ENCODE data around the gene AKT3. TPM values are rescaled to one million over a fixed set of nuclear protein-coding genes. Genes with fewer than 3 reads are reported as not detected.
A peak's percentile ranks its signal among the peaks of the same experiment; 100 is the strongest.

AKT3 gene
- total RNA-seq, 2 donors from 2014 or later: 27.6 to 42.9 TPM

DNA sequence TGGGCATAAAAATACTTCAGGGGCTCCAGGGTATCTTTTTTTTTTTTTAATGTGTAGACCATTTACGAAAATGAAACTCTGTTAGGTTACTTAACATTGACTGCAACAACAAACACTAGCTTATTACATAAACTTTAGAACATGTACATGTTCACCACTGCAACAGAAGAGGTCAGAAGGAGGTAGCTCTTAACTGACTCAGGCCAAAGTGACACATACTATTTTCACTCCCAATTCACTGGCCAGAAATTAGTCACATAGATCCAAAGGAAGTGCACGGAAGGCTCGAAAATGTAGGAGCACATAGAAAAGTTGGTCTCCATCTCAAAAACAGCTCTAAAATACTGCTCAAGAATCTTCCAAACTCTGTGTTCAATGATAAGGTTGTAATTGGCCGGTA lies 107.2 kb downstream of the AKT3 start:
- intact Hi-C loops (cut with DNase I): no loop called here
- peak in 1 of 2 donors; percentile 54 for ATAC-seq

DNA sequence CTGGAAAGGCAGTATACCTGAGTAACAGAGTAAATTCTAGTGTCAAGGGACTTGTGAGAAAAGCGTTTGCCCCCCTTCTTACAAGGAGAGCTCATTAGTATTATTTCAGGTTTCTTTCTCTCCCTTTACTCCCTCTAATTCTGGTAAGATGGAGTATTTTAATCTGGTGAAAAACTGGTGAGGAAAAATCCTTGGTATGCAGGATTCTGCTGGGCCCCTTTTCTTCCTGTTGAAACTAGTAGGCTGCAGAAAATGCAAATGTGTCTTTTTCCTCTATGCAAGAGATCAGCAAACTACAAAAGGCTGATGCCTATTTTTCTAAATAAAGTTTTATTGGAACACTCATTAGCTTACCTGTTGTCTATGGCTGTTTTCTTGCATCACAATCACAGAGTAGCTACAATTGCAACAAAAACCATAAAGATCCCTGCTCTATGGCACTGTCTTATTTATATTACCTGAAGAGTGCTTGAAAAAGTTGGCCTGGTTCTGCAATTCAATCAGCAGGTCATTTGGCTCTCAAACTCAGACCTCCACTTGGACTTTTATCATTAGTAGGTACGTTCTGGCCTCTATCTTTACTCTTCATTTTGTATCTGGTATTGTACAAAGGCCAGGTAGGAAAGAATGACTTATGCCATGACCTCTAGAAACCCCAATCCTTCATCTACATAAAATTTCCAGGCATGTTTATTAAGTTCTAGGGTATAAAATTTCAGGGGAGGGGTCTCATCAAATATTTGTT lies 109.6 kb downstream of the AKT3 start:
- ATAC-seq: no peak
- intact Hi-C loops (cut with DNase I): no loop called here
- no peak for DNase-seq

More for the DNA sequence above, 107.2 kb downstream of the AKT3 start:
- no peak for DNase-seq

DNA sequence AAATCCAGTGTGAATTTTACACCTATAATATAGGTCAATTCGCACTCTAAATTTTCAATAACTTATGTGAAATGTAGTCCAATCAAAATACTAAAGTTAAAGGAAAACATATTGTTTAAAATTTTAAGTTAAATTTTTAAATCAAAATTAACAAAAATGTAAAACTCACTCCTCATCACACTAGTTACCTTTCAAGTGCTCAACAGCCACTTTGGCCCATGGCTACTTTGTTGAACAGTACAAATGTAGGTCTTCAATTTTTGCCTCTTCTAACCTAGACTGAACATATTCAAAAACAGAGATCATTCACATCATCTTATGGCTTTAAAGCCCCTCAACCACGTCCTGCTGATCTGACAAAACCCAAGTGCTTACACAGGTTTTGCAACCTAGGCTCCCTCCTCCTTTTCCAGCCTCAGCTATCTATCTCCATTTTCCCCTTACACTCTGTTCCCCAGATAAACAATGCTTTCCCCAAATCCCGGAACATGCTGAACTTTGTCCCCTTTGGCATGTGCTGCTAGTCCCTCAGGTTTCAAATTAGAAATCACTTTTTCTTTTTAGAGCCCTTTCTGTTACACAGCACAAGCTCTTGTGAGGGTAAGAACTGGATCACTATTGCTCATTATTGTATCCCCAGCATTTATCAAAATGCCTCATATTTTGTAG lies 110.6 kb downstream of the AKT3 start:
- DNase-seq: no peak
- intact Hi-C loops (cut with DNase I): no loop called here
- no peak for ATAC-seq

DNA sequence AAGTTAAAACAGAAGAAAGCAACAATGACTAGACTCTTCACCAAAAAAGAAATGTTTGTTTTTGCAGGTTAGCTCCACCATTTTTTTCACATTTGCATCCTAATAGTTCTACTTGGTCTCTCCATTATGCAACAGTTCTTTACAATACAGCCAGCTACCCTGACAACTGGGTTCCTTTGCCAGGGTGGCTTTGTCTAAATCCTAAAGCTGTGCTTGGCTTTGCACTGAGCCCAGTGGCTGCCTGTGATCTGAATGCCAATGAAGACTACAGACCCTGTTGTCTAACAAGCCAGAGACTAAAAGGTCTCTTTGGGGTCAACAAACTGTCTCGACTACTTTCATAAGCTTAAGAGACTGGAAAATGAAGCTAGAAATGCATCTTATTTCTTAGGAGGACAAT lies 112.0 kb downstream of the AKT3 start:
- DNase-seq: no peak
- no peak for ATAC-seq
- intact Hi-C loops (cut with DNase I): no loop called here

DNA sequence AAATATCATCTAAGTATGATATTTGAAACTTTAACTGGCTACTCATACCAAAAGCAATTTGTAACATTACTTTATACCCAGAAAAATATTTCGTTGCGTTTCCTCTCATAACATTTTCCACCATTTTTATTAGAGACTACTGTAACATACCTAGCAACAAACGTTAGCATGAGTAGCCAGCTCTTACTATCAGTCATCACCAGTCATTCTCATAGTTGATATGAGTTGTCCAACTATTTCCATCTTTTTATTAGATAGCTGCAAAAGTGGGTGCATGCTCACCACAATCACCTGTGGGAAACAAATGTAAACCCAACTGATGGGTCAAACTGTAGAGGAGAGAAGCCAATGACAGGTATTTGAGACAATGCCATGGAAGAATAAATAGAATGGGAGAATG lies 114.6 kb downstream of the AKT3 start:
- intact Hi-C loops (cut with DNase I): no loop called here
- ATAC-seq (no peak), DNase-seq (no peak)

DNA sequence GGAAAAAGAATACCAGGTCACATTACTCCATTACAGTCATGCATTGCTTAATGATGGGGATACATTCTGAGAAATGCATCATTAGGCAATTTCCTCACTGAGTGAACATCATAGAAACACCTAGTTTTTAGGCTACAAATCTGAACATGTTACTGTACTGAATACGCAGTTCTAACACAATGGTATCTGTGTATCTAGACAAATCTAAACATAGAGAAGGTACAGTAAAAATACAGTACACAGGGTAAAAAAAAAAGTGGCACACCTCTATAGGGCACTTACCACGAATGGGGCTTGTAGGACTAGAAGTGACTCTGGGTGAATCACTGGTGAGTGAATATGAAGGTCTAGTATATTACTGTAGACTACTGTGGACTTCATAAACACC lies 115.7 kb downstream of the AKT3 start:
- ATAC-seq: no peak
- intact Hi-C loops (cut with DNase I): no loop called here
- DNase-seq: no peak

DNA sequence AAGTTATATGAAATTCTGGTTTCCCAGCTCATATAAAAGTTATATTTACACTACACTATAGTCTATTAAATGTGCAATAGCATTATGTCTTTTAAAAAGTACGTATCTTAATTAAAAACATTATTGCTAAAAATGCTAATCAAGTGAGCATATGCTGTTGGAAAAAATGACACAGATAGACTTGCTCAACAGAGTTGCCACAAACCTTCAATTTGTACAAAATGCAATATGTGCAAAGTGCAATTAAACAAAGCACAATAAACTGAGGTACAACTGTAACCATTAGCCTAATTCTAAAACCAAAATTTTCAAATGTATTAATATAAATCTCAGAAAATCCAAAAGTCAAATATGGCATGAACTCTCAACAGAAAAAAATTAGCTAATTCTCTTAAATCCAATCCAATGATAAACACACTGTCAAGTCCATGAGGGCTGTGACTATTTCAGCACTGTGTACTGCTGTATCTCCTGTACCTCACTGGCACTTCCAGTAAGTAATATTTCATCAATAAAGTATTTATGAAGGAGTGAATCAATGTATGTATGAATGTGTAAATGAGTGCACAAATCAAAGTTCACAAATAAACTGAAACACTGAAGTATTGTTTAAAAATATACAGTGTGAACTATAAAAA lies 116.3 kb downstream of the AKT3 start:
- intact Hi-C loops (cut with DNase I): no loop called here
- ATAC-seq (no peak), DNase-seq (no peak)

DNA sequence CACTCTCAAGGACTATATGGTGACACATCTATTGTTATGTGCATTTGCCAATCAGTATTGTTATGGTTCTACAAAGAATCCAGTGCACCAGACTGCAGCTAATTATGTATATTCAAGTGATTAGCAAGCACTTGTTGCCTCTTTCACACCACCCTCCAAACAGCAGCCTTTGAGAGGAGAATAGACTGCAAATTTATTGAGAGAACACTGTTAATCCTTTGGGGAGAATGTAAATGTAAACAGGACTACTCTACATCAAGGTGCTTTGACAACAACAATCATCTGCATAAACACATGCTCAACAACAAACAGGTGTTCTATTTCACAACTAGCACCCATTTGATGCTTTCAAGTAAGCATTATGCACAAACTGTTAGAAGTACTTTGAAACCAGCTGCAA lies 117.4 kb downstream of the AKT3 start:
- ATAC-seq (no peak), DNase-seq (no peak)
- intact Hi-C loops (cut with DNase I): no loop called here

DNA sequence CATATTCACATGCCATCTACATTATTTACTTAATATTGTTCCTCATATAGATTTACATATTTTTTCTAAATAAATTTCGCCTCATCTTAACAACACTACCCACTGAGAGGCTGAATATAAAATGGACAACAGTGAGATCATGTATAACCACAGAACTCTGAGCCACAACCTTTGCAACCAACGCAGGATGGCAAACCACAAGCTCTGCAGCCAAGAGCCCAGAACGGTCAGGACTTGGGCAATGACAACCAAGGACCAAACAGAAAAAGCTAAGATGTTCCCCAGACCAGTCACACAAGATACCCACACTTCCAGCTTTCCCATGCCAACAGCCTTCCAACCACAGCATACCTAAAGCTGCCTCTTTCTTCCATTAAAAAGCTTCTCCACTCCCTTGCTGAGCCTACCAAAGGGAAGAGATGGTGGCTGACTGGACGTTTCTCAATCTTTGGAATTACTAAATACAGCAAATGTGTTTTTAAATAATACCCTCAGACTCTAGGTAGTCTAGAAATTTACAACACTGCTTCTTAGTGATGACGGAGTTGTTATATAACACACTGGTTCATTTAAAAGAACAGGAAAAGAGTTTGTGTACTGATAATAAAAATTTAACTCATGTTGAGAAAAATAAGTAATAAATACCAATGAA lies 117.9 kb downstream of the AKT3 start:
- no peak for DNase-seq
- intact Hi-C loops (cut with DNase I): no loop called here
- ATAC-seq: no peak

DNA sequence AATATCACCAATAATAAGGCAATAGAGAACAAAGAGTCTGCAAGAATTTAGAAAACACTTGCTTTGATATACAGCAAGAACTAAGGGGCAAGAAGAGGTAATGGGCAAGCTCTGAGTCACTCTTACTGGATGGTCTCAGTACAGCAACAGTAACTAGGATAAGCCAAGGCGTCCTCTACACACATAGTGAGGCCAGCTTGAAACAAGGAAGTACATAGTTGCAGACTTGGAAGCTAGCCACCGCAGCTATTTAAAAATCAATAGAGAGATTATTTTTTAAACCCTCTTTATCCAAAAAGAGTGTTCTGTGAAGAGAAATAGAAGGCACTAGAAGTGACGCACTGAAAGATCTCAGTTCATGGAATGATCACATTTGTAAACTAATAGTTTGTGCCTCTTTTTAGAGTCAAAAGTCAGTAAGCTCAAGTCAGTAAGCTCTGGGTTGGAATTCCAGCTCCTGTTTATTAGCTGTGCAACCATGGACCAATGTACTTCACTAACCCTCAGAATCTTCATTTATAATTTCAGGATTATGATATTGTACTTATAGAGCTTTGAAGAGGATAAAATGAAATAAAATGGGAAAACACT lies 118.6 kb downstream of the AKT3 start:
- intact Hi-C loops (cut with DNase I): no loop called here
- peak; percentile 33 for DNase-seq
- ATAC-seq: peak; percentile 85 to 93

DNA sequence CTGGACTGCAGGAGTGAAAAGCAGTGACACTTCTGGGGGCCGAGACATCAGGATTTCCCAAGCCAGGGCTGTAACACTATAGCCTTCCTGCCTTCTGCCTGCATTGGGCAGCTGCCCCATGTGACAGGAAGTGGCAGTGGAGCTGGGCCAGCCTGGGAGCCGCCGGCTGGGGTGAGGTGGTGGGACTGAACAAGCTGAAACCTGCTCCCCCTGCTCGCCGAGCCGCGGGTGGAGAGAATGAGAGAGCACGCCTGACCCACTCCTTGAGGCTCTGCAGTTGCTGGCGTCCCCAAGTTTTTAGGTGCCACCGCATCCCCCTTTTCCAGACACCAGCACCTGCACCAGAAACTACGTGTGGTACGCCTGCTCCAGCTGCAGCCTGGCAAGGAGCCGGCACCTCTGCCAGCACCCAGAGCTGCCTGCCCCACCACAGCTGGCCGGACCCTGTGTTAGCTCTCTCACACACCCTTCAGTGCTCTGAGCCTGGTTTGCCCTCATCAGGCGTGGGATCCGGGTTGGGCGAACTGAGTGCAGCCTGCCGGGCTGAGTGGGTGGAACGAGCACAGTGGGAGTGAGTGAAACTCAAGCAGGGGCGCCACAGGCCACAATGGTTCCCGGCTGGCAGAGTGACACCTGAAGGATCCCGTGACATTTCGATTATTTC lies 119.4 kb downstream of the AKT3 start:
- intact Hi-C loops (cut with DNase I): no loop called here
- DNase-seq: no peak
- ATAC-seq: peak in 1 of 2 donors; percentile 58

DNA sequence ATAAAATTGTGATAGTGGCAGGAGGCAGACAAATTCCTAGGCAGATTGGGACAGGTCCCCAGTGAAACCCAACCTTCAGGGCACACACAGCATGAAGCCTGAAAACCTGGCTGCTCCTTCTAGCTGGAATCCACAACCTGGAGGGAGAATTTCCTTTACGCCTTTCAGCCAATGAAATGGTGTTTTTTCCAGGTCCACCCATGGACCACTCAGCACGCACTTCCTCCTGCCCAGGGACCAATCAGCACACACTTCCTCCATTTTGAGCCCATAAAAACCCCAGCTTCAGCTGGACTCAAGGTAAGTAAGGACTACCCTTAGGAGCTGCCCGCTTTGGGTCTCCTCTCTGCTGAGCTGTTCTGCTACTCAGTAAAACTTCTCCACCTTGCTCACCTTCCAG lies 120.1 kb downstream of the AKT3 start:
- ATAC-seq: no peak

DNA sequence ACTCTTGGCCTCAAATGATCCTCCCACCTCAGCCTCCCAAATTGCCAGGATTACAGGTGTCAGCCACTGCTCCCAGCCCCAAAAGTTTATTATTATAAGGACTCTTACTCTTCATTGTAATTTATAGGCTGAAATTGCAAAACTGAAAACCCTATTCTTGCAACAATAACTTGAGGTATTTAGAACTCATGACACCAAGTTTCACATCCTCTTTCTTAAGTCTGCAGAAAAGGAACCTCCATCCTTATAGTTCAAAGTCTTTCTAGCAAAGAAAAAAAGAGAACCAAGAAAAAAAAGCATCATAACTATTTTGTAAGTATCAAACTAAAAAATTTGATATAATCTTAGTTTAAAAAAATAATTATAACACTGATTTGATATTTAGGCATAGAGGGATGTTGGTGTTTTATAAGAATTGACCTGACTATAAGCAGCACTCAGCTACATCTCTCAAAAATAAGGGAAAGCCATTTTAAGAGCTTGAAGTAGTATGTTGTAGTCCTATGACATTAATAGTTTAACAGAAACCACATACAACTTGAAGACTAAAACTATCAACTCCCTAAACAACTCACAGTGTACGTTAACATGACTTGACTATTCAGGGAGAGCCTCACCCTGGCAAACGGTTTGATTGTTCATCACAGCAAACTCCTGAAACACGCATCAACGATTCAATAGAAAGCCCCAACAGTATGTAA lies 122.4 kb downstream of the AKT3 start:
- DNase-seq: no peak
- ATAC-seq: no peak
- intact Hi-C loops (cut with DNase I): no loop called here

More for the DNA sequence above, 120.1 kb downstream of the AKT3 start:
- intact Hi-C loops (cut with DNase I): no loop called here
- DNase-seq: no peak

DNA sequence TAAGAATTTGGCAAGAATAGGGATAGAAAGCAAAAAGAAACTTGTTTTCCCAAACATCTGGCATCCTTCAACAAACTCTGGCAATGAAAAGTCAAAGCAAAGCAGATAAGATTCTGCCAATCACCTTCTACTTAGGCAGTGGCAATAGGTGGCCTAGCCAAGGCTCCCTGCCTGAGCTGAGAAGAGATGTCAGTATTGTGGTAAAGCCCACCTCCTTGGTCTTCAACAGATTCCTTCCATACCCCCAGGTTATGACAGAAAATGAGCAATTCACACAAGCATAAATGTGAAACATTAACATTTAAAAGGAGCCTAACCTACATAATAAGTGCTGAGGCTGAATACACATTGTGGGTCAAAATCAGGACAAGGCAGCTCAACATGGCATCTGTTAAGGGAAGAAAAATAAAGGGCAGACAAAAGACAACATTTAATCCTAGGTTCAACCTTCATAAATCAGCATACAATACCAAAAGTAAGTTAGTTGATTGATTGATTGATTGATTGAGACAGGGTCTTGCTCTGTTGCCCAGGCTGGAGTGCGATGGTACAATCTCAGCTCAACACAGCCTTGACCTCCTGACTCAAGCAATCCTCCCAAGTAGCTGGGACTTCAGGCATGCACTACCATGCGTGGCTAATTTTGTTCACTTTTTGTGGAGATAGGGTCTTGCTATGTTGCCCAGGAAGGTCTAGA lies 123.1 kb downstream of the AKT3 start:
- intact Hi-C loops (cut with DNase I): no loop called here
- ATAC-seq (no peak), DNase-seq (no peak)

DNA sequence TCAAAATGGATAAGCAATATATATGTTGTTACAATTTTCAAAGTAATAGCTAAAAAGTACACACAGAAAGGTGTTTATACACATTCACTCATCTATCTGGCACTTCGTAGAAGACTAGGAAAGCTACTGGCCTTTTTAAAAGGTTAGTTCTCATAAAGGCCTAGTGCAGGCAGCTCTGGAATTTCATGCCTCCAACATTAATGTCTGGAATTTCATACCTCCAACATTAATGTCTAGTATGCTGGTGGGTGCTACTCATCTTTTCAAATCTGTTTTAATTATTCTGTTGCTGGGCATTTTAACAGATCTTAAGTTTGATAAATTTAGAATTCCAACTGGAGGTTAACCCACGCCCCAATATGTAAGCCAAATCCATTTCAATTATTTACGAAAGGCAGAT lies 124.2 kb downstream of the AKT3 start:
- DNase-seq (no peak), ATAC-seq (no peak)
- intact Hi-C loops (cut with DNase I): no loop called here

DNA sequence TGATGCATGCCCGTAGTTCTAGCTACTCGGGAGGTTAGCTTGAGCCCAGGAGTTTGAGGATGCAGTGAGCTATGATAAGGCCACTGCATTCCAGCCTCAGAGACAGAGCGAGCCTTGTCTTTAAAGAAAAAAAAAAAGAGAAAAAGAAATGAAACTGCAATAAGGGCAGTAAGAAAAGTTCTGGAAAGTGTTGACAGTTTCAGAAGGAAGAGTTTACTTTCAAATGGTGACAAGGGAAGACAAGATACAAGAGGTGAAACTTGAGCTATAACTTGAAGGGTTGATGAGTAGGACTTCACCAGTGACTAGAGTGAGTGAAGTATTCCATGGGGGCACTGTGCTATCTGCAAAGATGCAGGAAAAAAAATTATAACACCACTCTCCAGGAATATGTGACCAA lies 125.0 kb downstream of the AKT3 start:
- peak in 1 of 2 donors; percentile 58 for ATAC-seq
- intact Hi-C loops (cut with DNase I): no loop called here
- no peak for DNase-seq

DNA sequence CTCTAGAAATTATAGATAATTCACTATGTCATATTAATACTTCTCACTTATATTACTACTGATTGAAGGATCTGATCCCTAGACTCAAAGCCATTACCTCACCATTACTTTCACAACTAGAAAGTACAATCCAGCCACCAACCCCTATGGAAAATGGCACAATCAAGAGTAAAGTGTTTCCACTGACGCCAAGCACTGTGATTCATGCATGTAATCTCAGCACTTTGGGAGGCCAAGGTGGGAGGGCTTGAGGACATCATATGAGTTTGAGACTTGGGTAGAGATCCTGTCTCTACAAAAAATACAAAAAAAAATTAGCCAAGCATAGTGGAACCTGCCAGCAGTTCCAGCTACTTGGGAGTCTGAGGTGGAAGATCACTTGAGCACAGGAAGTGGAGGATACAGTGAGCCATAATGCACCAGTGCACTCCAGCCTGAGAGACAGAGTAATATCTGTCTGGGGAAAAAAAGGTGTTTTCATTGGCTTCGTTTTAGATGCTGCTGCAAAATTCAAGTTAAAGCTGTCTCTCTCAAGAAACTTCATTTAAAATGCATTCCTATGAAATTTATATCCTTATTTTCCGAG lies 126.5 kb downstream of the AKT3 start:
- ATAC-seq (peak in 1 of 2 donors; percentile 46), DNase-seq (no peak)
- intact Hi-C loops (cut with DNase I): no loop called here

DNA sequence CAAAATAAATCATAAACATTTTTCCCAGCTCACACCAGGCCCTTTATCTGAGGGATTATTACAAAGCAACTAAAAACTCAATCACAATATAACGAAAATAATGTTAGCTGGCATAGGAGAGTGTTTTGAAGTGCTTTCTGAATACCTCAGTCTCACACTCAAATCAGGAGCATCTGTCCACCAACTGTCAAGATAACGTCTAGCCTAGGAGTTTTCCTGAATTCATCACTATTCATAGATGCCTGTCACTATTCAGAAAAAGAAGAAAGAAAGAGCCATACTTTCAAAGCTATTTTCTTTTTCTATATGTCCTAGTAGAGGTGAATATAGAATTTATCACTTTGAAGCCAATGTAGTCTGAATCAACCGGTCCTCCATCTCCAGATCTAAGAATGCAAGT lies 127.0 kb downstream of the AKT3 start:
- ATAC-seq (no peak), DNase-seq (no peak)
- intact Hi-C loops (cut with DNase I): no loop called here
